NCI-H82 treated with DMSO at 0.1 percent for 48 hours (cell line): Measurements from ENCODE around the gene ACOT12.

Experiments
- DNase-seq: peaks from one replicate; lab custom pipeline; 2025; ENCODE audit not compliant: unreplicated experiment; lab: John Stamatoyannopoulos, UW

ACOT12 gene

GRCh38 chr5:81401266-81401665 lies 7.3 kb upstream of the ACOT12 start:
- DNase-seq, result no peak

GRCh38 chr5:81400375-81400774 lies 6.4 kb upstream of the ACOT12 start:
- DNase-seq, result no peak

GRCh38 chr5:81398741-81399140 lies 4.8 kb upstream of the ACOT12 start:
- DNase-seq, result no peak

GRCh38 chr5:81397176-81397575 lies 3.2 kb upstream of the ACOT12 start:
- no peak for DNase-seq

GRCh38 chr5:81395262-81395661 lies 1.3 kb upstream of the ACOT12 start:
- DNase-seq, result no peak

- DNase-seq, result no peak
These were observed 528 bp downstream of the ACOT12 start for GRCh38 chr5:81393430-81393782.

- DNase-seq, result no peak
These were observed 4.9 kb downstream of the ACOT12 start for GRCh38 chr5:81389025-81389424.

GRCh38 chr5:81388169-81388568 lies 5.8 kb downstream of the ACOT12 start:
- no peak for DNase-seq

- DNase-seq, result no peak
These were observed 10.1 kb downstream of the ACOT12 start for GRCh38 chr5:81383867-81384266.

GRCh38 chr5:81371354-81371876 lies 22.5 kb downstream of the ACOT12 start:
- no peak for DNase-seq

- no peak for DNase-seq
These were observed 23.0 kb downstream of the ACOT12 start for GRCh38 chr5:81370912-81371311.

GRCh38 chr5:81365541-81365940 lies 28.4 kb downstream of the ACOT12 start:
- no peak for DNase-seq

- DNase-seq, result no peak
These were observed 30.7 kb downstream of the ACOT12 start for GRCh38 chr5:81363093-81363871.

GRCh38 chr5:81361600-81361999 lies 32.3 kb downstream of the ACOT12 start:
- no peak for DNase-seq

GRCh38 chr5:81360640-81361039 lies 33.3 kb downstream of the ACOT12 start:
- no peak for DNase-seq

- no peak for DNase-seq
These were observed 34.1 kb downstream of the ACOT12 start for GRCh38 chr5:81359881-81360280.

- no peak for DNase-seq
These were observed 34.8 kb downstream of the ACOT12 start for GRCh38 chr5:81359108-81359507.

- DNase-seq, result no peak
These were observed 38.4 kb downstream of the ACOT12 start for GRCh38 chr5:81355291-81356251.

GRCh38 chr5:81354093-81354492 lies 39.8 kb downstream of the ACOT12 start:
- no peak for DNase-seq

- no peak for DNase-seq
These were observed 40.7 kb downstream of the ACOT12 start for GRCh38 chr5:81353189-81353588.

- DNase-seq, result no peak
These were observed 43.4 kb downstream of the ACOT12 start for GRCh38 chr5:81350507-81350906.

- DNase-seq, result no peak
These were observed 44.8 kb downstream of the ACOT12 start for GRCh38 chr5:81349161-81349560.
